ENCODE data around the gene RNU6-9.

- TF ChIP-seq, protein P1, sequence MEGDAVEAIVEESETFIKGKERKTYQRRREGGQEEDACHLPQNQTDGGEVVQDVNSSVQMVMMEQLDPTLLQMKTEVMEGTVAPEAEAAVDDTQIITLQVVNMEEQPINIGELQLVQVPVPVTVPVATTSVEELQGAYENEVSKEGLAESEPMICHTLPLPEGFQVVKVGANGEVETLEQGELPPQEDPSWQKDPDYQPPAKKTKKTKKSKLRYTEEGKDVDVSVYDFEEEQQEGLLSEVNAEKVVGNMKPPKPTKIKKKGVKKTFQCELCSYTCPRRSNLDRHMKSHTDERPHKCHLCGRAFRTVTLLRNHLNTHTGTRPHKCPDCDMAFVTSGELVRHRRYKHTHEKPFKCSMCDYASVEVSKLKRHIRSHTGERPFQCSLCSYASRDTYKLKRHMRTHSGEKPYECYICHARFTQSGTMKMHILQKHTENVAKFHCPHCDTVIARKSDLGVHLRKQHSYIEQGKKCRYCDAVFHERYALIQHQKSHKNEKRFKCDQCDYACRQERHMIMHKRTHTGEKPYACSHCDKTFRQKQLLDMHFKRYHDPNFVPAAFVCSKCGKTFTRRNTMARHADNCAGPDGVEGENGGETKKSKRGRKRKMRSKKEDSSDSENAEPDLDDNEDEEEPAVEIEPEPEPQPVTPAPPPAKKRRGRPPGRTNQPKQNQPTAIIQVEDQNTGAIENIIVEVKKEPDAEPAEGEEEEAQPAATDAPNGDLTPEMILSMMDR (IDR thresholded peaks at IDR 0.05) = no peak
- no peak for TF ChIP-seq POLR2A (IDR thresholded peaks at IDR 0.05)
Observed at GRCh38 chr19:932648-933552, 39.6 kb downstream of the RNU6-9 start.
